GM21367 (cell line): ENCODE results near the gene PRICKLE3.
"Not testable (repeated sequence)": the region's sequence is repeated elsewhere in the genome, so short reads cannot be mapped to it uniquely, and the experiment has no call there.

Experiments used
- ATAC-seq: cut with Tn5 transposase; IDR thresholded peaks from one replicate; pipeline ENCODE4 v1.9.1; 2021; ENCODE audit not compliant: unreplicated experiment

Gene PRICKLE3

GRCh38 chrX:49164589-49165360 is 21.4 kb downstream of the PRICKLE3 start:
- no peak for ATAC-seq

GRCh38 chrX:49163555-49164419 is 22.4 kb downstream of the PRICKLE3 start:
- no peak for ATAC-seq

DNA sequence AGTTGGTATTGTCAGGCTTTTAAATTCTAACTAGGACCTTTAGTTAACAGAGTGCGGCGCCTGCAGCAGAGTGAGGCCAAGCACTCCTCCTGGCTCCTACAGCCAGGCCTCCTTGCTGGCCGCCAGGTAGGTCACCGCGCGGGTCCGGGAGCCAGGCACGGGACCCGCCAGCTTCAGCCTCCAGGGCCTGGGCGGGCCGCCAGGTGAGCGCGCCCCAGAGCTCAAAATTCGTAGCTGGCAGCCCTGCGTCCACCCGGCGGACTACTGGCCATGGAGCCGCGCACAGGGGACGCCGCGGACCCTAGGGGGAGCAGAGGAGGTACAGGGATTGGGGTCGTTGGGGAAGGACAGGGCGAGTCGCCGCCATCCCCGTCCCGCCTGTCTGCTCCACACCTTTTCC is 23.6 kb downstream of the PRICKLE3 start, which contains the start of gene MAGIX:
MAGIX (plus strand) TSS at position 139 of the 400 bp plus-strand sequence; CDS start at position 271, 132 bp downstream.
- ATAC-seq: no peak

GRCh38 chrX:49161632-49162031 is 24.5 kb downstream of the PRICKLE3 start:
- no peak for ATAC-seq

DNA sequence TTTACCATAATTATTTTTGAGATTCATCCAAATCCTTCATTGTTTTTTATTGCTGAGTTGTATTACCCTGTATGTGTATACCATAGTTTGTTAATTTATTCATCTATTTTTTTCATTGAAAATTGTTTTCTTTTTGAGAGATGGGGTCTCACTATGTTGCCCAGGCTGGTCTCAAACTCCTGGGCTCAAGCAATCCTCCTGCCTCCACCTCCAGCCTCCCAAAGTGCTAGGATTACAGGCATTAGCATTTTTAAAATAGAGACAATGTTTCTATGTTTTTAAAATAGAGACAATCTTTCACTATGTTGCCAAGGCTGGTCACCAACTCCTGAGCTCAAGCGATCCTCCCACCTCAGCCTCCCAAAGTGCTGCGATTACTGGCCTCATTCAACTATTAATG is 25.3 kb downstream of the PRICKLE3 start:
- ATAC-seq: no peak

GRCh38 chrX:49157194-49157593 is 29.0 kb downstream of the PRICKLE3 start:
- no peak for ATAC-seq

DNA sequence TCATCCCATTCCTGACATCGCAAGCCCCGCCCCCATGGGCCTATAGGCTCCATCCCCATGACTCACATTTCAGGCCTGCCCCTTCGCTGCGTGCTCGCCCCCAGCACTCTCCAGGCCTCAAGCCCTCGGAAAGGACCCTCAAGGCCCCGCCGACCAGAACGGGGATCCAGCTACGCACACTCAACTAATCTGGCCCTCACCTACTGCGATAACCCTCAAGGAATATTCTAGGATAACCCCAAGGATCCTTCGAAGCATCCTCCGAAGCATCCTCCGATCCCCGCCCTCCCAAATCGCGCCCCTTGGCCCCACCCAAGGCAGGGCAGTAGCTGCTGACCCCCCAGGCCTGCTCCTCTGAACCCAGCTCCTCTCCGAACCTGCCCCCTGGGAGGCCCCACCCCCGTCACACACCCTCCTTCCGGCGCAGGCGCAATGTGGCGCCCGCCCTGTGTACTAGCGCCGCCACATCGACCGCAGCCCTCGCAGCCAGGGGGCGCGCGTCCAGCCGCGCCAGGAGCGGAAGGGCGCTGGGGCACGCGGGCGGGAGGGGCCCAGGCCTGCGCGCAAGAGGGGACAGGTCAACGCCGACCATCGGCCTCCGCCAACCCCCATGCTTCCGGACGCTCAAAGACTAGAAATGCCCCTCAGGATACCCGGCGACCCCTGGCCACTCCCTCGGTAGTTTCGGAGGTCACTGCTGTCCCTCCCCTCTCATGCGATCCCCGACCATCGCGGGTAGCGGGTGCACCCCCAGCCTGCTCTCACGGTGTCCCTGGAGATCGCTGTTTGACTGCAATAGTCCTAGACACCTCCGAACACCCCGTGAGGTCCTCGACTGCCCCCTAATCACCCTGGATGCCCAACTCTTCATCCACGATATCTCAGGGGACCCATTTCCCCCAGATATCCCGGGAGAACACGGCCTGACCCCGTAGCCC is 30.0 kb downstream of the PRICKLE3 start:
- ATAC-seq: peak; percentile 82

- no peak for ATAC-seq
These were observed 30.8 kb downstream of the PRICKLE3 start for GRCh38 chrX:49155243-49155899.

DNA sequence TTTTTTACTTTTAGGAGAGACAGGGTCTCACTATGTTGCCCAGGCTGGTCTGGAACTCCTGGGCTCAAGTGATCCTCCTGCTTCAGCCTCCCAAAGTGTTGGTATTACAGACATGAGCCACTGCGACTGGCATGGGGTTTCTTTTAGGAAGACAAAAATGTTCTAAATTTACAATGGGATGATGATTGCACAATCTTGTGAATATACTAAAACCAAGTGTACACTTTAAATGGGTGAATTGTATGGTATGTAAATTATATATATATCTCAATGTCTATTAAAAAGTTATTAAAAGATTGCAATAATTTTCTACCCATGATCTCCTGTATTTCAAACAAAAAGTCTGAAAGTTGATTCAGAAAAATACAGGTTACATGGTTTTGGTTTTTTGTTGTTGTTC is 32.7 kb downstream of the PRICKLE3 start:
- ATAC-seq: no peak

GRCh38 chrX:49149291-49149690 is 36.9 kb downstream of the PRICKLE3 start:
- ATAC-seq: not testable (repeated sequence)

GRCh38 chrX:49148390-49149100 is 37.6 kb downstream of the PRICKLE3 start:
- ATAC-seq: not testable (repeated sequence)

DNA sequence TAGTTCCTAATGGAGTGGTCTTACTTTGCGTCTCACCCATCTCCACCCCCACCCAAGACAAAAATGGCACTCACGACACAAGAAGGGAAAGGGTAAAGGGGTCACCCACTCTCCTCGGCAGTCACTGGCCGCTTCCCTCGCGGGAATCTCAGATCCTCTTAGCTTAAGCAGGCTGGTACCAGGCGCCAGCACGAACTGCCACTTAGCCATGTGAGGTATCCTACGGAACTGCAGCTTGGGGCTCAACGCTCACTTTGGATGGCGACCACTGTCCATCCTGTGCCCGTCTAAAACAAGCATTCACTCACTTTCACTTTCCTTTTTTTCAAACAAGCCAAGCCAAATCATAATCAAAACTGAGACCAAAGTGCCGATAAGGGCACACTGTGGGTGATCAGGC is 38.2 kb downstream of the PRICKLE3 start:
- ATAC-seq: no peak

DNA sequence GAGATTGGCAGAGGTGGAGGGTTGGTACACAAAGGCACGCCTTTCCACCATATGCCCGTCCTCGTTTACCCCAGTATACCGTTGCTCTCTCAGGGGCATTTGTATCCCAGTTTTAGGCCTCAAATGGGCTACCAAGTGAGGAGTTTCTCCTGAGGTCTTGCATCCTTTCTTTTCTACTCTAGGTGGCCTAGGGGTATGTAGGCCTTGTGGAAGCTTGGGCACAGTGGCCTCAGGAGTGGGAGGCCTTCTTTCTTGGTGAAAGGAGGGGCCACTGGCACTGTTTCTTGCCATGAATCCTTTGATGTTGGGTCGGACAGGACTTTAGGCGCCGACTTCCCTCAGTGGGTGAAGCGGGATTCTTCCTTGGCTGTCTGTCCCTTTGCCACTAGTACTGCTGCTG is 38.9 kb downstream of the PRICKLE3 start:
- ATAC-seq: no peak

- ATAC-seq: not testable (repeated sequence)
These were observed 43.0 kb downstream of the PRICKLE3 start for GRCh38 chrX:49143154-49143553.

- ATAC-seq: not testable (repeated sequence)
These were observed 43.9 kb downstream of the PRICKLE3 start for GRCh38 chrX:49142264-49142663.

DNA sequence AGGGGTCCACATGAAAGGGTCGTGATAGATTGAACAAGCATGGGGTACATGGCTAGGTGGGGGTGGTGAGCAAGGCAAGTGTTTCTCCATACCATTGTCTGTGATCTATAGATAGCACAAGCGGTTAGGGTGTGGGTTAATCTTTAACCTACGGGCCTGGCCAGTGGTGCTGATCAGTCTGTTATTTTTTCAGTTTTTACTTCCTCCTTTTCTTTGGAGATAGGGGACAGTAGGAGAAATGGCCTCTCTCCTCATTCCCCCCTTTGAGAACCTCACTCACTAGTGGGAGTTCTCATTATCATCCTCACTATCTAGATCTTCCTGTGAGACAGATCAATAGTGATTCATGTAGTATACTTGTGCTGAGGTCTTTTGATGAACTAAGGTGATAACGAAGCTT is 46.5 kb downstream of the PRICKLE3 start:
- ATAC-seq: no peak

DNA sequence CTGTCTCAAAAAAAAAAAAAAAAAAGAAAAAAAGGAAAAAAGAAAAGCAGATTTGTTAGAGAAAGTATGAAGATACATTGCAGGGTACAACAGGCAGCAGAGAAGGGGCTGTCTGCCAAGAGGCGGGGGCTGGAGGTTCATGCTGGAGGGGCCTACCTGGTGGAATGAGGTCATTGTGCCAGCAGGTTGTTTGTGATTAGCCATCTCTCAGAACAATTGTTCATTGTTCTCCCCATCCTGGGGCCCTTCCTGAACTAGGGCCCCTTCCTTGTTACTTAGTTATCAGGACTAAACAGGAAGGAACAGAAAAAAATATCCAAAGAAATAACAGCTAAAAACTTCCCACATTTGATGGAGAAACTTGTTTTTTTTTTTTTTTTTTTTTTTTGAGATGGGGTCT is 48.7 kb downstream of the PRICKLE3 start:
- no peak for ATAC-seq

GRCh38 chrX:49133759-49134158 is 52.4 kb downstream of the PRICKLE3 start:
- ATAC-seq: no peak

DNA sequence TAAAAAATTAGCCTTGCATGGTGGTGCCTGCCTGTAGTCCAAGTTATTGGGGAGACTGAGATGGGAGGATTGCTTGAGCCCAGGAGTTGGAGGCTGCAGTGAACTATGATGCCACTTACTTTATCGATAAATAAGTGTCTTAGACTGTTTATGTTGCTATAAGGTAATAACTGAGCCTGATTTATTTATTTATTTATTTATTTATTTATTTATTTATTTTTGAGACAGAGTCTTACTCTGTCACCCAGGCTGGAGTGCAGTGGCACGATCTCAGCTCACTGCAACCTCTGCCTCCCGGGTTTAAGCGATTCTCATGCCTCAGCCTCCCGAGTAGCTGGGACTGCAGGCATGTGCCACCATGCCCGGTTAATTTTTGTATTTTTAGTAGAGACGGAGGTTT is 53.9 kb downstream of the PRICKLE3 start:
- not testable (repeated sequence) for ATAC-seq

DNA sequence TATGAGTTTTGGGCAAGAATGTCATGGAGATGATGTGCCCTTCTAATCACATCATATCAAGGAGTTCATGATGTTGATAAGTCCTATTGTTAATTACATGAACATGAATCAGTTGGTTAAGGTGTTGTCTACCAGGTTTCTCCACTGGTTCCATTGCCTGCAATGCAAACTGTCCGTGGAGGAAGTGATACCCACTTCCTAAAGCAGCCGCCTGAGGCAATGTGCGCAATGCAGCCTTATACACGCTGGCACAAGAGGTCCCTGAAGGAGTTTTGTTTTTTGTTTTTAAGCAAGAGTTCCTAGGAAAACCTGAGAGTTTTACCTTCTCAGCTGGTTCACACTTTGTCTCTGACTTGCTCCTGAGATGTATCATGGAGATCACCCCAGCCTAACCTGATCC is 56.7 kb downstream of the PRICKLE3 start:
- no peak for ATAC-seq
